KG1 (cell line): ENCODE data around the gene ADAM10.
"Not testable (repeated sequence)": the region's sequence is repeated elsewhere in the genome, so short reads cannot be mapped to it uniquely, and the experiment has no call there.

Experiments
- DNase-seq: peaks from one replicate; lab custom pipeline; 2025; lab: John Stamatoyannopoulos, UW

Gene ADAM10

GRCh38 chr15:58608129-58608590 is 141.3 kb downstream of the ADAM10 start:
- no peak for DNase-seq

GRCh38 chr15:58606577-58607080 is 142.9 kb downstream of the ADAM10 start:
- DNase-seq = no peak

- DNase-seq = no peak
Observed at GRCh38 chr15:58605931-58606530, 143.5 kb downstream of the ADAM10 start.

GRCh38 chr15:58604455-58604923 is 145.0 kb downstream of the ADAM10 start:
- DNase-seq = no peak

- not testable (repeated sequence) for DNase-seq
Observed at GRCh38 chr15:58603927-58604326, 145.6 kb downstream of the ADAM10 start.

- no peak for DNase-seq
Observed at GRCh38 chr15:58602823-58603222, 146.7 kb downstream of the ADAM10 start.

GRCh38 chr15:58598829-58599210 is 150.7 kb downstream of the ADAM10 start:
- DNase-seq = no peak

GRCh38 chr15:58597943-58598828 is 151.3 kb downstream of the ADAM10 start:
- no peak for DNase-seq

- DNase-seq = no peak
Observed at GRCh38 chr15:58595516-58596263, 153.8 kb downstream of the ADAM10 start.

- DNase-seq = no peak
Observed at GRCh38 chr15:58594898-58595297, 154.6 kb downstream of the ADAM10 start.

GRCh38 chr15:58593870-58594269 is 155.6 kb downstream of the ADAM10 start:
- DNase-seq = no peak

- no peak for DNase-seq
Observed at GRCh38 chr15:58590926-58591325, 158.6 kb downstream of the ADAM10 start.

GRCh38 chr15:58590236-58590635 is 159.3 kb downstream of the ADAM10 start:
- DNase-seq = no peak

GRCh38 chr15:58589047-58589446 is 160.5 kb downstream of the ADAM10 start:
- DNase-seq = no peak

GRCh38 chr15:58588096-58588495 is 161.4 kb downstream of the ADAM10 start:
- no peak for DNase-seq

GRCh38 chr15:58587486-58587885 is 162.0 kb downstream of the ADAM10 start:
- no peak for DNase-seq

GRCh38 chr15:58585693-58586443 is 163.6 kb downstream of the ADAM10 start:
- no peak for DNase-seq

GRCh38 chr15:58584789-58585461 is 164.6 kb downstream of the ADAM10 start:
- DNase-seq = no peak

GRCh38 chr15:58583171-58583908 is 166.2 kb downstream of the ADAM10 start:
- no peak for DNase-seq

GRCh38 chr15:58582160-58582559 is 167.3 kb downstream of the ADAM10 start:
- no peak for DNase-seq
